Muscle of leg (tissue), 11 donors: Measurements from ENCODE around the gene C17orf107. TPM values are rescaled to one million over a fixed set of nuclear protein-coding genes. Genes with fewer than 3 reads are reported as not detected.

Experiments
- DNase-seq: peaks from one replicate; pipeline ENCODE4 v3.0.0; 2013
- H3K27ac ChIP-seq: one replicate; pipeline ENCODE4 v1.5.1; 2013; ENCODE audit warnings: mild to moderate bottlenecking, low read length, control low read depth
- H3K27me3 ChIP-seq: one replicate; pipeline ENCODE4 v1.6.1; 2013; ENCODE audit warnings: low read length; ENCODE audit not compliant: control insufficient read depth, insufficient read depth
- H3K36me3 ChIP-seq: one replicate; pipeline ENCODE4 v1.6.1; 2013; ENCODE audit warnings: low read length; ENCODE audit not compliant: control insufficient read depth, insufficient read depth
- H3K4me1 ChIP-seq: one replicate; pipeline ENCODE4 v1.6.1; 2013; ENCODE audit warnings: low read length; ENCODE audit not compliant: control insufficient read depth, insufficient read depth
- H3K4me3 ChIP-seq: one replicate; pipeline ENCODE4 v1.5.1; 2013; ENCODE audit warnings: low read length, control low read depth
- H3K9me3 ChIP-seq: replicated peaks from 2 replicates; pipeline ENCODE4 v1.6.1; 2013; ENCODE audit warnings: low read depth, low read length; ENCODE audit not compliant: control insufficient read depth
- WGBS: methylation state at CpG from one replicate; pipeline ENCODE4 v1.1.5; 2013; ENCODE audit warnings: missing lambda C conversion rate; ENCODE audit not compliant: insufficient coverage; 5-methylcytosine and 5-hydroxymethylcytosine counted together
- polyA plus RNA-seq, 8 donors: library from polyadenylated mRNA; unstranded; fragments of 120-200 nt; gene quantifications; one replicate each; pipeline versions ENCODE4 v1.2.1 to v1.2.3, GENCODE V29; 2013; ENCODE audit warnings: inconsistent platforms in 1 of 8, low replicate concordance in 1 of 8; ENCODE audit not compliant: insufficient read length in 8 of 8, insufficient read depth in 1 of 8
- total RNA-seq: library from RNA; stranded (reverse); fragments of 120-200 nt; gene quantifications from one replicate; pipeline ENCODE4 v1.2.4, GENCODE V29; 2013

The C17orf107 gene
- total and polyA plus RNA-seq, 9 donors = 0.80 to 3.1 (median 1.4) TPM

DNA sequence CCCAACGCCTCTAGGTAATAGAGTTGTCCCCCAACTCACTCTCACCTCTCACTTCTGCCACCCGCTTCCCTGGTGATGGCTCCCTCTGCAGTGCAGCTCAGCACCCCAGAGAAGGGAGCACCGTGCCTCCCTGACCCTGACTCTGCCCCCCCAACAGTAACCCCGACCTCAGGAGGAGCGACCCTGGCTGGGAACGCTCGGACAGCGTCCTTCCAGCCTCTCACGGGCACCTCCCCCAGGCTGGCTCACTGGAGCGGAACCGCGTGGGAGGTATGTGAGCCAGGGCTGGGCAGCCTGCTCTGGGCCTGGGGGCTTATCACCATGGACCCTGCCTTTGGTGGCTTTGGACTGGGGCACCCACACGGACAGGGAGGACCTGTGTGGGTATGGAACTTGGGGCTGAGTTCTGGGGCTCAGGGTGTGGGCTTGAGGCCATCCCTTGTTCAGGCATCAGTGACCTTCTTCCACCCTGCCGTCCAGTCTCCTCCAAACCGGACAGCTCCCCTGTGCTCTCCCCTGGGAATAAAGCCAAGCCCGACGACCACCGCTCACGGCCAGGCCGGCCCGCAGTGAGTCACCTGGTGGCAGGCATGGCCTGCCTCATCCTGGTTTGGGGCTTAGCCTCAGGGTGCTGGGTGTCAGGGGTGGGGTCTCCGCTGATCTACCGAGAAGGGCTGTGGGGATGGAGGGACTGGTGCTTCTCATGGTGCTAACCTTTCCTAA, 6.7 kb upstream of the C17orf107 start:
- Histone ChIP-seq H3K4me3 (no peak overlapping the region), H3K36me3 (peaks cover 80% of the 10 kb centered on the region), H3K9me3 (no peaks in the 10 kb centered on the region), H3K27me3 (no peaks in the 10 kb centered on the region), H3K4me1 (no peaks in the 10 kb centered on the region), H3K27ac (no peak overlapping the region)
- WGBS = 85% methylated on average over 11 of the region's 23 CpGs
- DNase-seq = no peak

DNA sequence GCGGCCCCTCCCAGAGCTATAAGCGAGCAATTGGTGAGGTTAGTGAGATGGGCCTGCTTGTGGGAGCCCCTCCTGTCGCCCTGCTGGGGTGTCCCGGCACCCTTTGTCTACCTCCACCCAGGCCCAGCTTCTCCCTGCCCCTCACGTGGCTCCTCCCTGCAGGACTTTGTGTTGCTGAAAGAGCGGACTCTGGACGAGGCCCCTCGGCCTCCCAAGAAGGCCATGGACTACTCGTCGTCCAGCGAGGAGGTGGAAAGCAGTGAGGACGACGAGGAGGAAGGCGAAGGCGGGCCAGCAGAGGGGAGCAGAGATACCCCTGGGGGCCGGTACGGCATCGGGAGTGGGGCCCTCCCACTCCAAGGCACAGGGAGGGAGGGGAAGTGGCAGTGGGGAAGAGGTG, 6.1 kb upstream of the C17orf107 start:
- Histone ChIP-seq H3K36me3 (peaks cover 77% of the 10 kb centered on the region), H3K27ac (no peak overlapping the region), H3K4me3 (no peak overlapping the region), H3K4me1 (no peaks in the 10 kb centered on the region), H3K27me3 (peaks cover 2% of the 10 kb centered on the region), H3K9me3 (no peaks in the 10 kb centered on the region)
- 64% methylated on average over 15 of the region's 18 CpGs for WGBS
- no peak for DNase-seq

DNA sequence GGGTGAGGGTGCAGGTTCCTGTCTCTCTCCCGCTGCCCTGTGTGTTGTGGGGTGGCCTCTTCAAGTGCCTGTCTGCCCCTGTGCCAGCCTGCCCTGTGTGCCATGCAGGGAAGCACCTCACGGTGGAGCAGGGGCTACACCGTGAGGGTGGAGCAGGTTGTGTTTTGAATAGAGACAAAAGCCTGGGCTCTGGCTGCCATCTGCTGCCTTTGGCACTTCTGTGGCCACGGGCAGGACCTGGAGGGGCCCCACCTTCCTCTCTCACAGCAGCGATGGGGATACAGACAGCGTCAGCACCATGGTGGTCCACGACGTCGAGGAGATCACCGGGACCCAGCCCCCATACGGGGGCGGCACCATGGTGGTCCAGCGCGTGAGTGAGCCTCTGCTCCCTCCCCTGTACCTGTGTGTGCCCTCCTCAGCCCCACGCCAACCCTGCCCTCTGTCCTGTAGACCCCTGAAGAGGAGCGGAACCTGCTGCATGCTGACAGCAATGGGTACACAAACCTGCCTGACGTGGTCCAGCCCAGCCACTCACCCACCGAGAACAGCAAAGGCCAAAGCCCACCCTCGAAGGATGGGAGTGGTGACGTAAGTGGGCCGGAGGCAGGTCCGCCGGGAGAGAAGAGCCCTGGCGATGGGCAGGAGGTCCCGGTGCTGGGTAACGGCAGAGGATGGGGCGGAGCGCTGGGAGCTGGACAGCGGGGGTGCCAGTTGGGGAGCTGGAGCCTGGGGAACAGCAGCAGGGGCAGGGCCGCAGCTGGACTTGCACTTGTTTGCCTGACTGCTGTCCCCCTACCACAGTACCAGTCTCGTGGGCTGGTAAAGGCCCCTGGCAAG, 5.4 kb upstream of the C17orf107 start:
- Histone ChIP-seq H3K4me1 (peaks cover 6% of the 10 kb centered on the region), H3K4me3 (no peak overlapping the region), H3K27me3 (peaks cover 8% of the 10 kb centered on the region), H3K36me3 (peaks cover 74% of the 10 kb centered on the region), H3K27ac (no peak overlapping the region), H3K9me3 (no peaks in the 10 kb centered on the region)
- DNase-seq = no peak
- WGBS = 88% methylated on average over 28 of the region's 31 CpGs

DNA sequence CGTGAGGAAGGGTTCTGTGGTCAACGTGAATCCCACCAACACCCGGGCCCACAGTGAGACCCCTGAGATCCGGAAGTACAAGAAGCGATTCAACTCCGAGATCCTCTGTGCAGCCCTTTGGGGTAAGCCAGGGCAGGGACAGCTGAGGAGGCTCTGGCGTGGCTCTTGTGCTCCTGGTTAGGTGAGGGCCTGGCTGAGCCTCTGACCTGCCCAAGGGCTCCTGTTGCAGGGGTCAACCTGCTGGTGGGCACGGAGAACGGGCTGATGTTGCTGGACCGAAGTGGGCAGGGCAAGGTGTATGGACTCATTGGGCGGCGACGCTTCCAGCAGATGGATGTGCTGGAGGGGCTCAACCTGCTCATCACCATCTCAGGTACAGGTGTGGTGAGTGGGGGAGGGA, 4.2 kb upstream of the C17orf107 start:
- H3K9me3 ChIP-seq = no peaks in the 10 kb centered on the region
- peaks cover 17% of the 10 kb centered on the region for H3K4me1 ChIP-seq
- H3K27ac ChIP-seq = no peak overlapping the region
- no peak for DNase-seq
- H3K27me3 ChIP-seq = peaks cover 20% of the 10 kb centered on the region
- no peak overlapping the region for H3K4me3 ChIP-seq
- 92% methylated on average over 9 of the region's 13 CpGs for WGBS
- peaks cover 69% of the 10 kb centered on the region for H3K36me3 ChIP-seq

DNA sequence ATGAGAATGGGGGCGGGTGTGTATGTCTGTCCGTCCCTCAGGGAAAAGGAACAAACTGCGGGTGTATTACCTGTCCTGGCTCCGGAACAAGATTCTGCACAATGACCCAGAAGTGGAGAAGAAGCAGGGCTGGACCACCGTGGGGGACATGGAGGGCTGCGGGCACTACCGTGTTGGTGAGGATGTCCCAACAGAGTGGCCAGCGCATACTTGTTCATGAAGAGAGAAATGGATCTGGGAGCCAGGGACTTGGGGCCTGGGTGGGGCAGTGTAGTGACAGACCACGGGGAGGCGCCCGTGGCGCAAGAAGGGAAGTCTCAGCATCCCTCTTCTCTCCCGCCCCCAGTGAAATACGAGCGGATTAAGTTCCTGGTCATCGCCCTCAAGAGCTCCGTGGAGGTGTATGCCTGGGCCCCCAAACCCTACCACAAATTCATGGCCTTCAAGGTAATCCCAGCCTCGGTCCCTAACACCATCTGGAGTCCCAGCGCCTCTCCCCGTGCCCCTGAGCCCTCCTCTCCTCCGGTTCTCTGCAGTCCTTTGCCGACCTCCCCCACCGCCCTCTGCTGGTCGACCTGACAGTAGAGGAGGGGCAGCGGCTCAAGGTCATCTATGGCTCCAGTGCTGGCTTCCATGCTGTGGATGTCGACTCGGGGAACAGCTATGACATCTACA, 3.5 kb upstream of the C17orf107 start:
- WGBS = 59% methylated on average over 22 of the region's 27 CpGs

DNA sequence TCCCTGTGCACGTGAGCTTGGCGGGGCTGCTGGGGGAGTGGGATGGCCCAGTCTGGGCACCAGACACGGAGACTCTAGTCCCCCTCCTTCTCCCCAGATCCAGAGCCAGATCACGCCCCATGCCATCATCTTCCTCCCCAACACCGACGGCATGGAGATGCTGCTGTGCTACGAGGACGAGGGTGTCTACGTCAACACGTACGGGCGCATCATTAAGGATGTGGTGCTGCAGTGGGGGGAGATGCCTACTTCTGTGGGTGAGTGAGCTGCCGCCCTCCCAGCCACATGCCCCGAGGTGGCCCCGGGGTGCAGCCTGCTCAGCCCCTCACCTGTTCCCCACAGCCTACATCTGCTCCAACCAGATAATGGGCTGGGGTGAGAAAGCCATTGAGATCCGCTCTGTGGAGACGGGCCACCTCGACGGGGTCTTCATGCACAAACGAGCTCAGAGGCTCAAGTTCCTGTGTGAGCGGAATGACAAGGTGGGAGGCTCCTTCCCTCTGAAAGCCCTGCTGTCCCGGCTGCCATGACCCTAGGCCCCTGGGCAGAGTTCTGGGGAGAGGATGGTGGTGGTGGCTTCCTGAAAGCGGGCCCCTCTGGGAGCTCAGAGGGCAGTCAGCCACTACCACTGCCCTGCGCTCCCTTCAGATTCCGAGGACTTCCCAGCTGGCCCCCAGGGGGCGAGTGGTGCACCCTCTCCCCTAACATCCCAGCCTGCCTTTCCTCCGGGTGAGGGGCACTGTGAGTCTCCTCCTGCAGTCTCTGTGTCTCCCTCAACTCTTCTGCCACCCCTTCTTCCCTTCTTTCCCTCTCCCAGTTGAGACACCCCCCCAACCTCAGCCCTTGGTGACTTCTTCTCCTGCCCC, 2.8 kb upstream of the C17orf107 start:
- H3K9me3 ChIP-seq = no peaks in the 10 kb centered on the region

More for the DNA sequence above, 3.5 kb upstream of the C17orf107 start:
- Histone ChIP-seq H3K4me3 (no peak overlapping the region), H3K4me1 (peaks cover 23% of the 10 kb centered on the region), H3K36me3 (peaks cover 62% of the 10 kb centered on the region), H3K9me3 (no peaks in the 10 kb centered on the region), H3K27me3 (peaks cover 27% of the 10 kb centered on the region), H3K27ac (no peak overlapping the region)
- DNase-seq = peak; percentile 20

DNA sequence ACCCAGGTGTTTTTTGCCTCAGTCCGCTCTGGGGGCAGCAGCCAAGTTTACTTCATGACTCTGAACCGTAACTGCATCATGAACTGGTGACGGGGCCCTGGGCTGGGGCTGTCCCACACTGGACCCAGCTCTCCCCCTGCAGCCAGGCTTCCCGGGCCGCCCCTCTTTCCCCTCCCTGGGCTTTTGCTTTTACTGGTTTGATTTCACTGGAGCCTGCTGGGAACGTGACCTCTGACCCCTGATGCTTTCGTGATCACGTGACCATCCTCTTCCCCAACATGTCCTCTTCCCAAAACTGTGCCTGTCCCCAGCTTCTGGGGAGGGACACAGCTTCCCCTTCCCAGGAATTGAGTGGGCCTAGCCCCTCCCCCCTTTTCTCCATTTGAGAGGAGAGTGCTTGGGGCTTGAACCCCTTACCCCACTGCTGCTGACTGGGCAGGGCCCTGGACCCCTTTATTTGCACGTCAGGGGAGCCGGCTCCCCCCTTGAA, 2.1 kb upstream of the C17orf107 start:
- Histone ChIP-seq H3K36me3 (peaks cover 52% of the 10 kb centered on the region), H3K27me3 (peaks cover 38% of the 10 kb centered on the region), H3K27ac (no peak overlapping the region), H3K4me3 (no peak overlapping the region), H3K9me3 (no peaks in the 10 kb centered on the region), H3K4me1 (peaks cover 36% of the 10 kb centered on the region)
- DNase-seq = peak; percentile 22
- 66% methylated on average over 7 of the region's 10 CpGs for WGBS

More for the DNA sequence above, 2.8 kb upstream of the C17orf107 start:
- peaks cover 31% of the 10 kb centered on the region for H3K4me1 ChIP-seq
- no peak overlapping the region for H3K4me3 ChIP-seq
- no peak overlapping the region for H3K27ac ChIP-seq
- no peak for DNase-seq
- 86% methylated on average over 14 of the region's 27 CpGs for WGBS
- H3K36me3 ChIP-seq = peaks cover 54% of the 10 kb centered on the region
- peaks cover 34% of the 10 kb centered on the region for H3K27me3 ChIP-seq

DNA sequence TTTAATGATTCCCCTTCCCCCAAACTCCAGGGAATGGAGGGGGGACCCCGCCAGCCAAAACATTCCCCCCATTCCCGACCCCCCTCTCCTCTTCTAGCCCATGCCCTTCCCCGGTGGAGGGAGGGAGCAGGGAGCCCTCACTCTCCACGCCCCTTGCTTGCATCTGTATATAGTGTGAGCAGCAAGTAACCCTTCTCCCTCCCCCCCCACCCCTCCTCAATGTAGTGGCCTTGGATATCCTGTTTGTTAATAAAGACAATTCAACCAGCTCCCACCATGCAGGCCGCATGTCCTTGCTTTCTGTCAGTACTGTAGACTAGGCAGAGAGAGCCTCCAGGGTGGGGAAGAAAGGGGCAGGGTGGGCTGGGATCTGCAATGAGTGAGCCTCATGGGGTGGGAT, 1.6 kb upstream of the C17orf107 start:
- no peak overlapping the region for H3K27ac ChIP-seq
- WGBS = no CpG with 5 or more reads among the region's 5 CpGs
- peaks cover 42% of the 10 kb centered on the region for H3K4me1 ChIP-seq
- peaks cover 47% of the 10 kb centered on the region for H3K36me3 ChIP-seq
- H3K9me3 ChIP-seq = no peaks in the 10 kb centered on the region
- H3K4me3 ChIP-seq = no peak overlapping the region
- peaks cover 38% of the 10 kb centered on the region for H3K27me3 ChIP-seq
- DNase-seq = peak; percentile 17

DNA sequence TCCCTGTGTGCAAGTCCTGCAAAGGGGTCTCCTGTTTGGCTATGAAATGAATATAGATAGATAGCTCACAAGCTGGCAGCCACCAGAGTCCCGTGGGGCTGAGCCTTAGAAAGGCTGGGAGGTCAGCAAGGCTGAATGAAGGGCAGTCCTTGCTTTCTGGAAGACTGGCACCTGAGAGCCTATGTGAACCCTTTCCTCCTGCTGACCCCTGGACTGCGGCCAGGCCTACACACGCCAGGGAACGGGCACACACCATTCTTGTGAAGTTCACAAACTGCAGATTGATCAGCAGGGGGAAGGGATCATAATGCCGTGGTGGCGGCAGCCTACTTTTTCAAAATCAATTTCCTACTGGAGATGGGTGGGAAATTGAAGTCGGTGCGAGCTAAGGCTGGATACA, 985 bp upstream of the C17orf107 start:
- WGBS = 90% methylated on average over 3 of the region's 8 CpGs
- Histone ChIP-seq H3K27me3 (peaks cover 38% of the 10 kb centered on the region), H3K9me3 (no peaks in the 10 kb centered on the region), H3K27ac (no peak overlapping the region), H3K4me1 (peaks cover 48% of the 10 kb centered on the region), H3K4me3 (no peak overlapping the region), H3K36me3 (peaks cover 41% of the 10 kb centered on the region)
- DNase-seq = peak; percentile 27
